ENCODE data around the gene C1orf53.
A peak's percentile ranks its signal among the peaks of the same experiment; 100 is the strongest.

C1orf53 gene

DNA sequence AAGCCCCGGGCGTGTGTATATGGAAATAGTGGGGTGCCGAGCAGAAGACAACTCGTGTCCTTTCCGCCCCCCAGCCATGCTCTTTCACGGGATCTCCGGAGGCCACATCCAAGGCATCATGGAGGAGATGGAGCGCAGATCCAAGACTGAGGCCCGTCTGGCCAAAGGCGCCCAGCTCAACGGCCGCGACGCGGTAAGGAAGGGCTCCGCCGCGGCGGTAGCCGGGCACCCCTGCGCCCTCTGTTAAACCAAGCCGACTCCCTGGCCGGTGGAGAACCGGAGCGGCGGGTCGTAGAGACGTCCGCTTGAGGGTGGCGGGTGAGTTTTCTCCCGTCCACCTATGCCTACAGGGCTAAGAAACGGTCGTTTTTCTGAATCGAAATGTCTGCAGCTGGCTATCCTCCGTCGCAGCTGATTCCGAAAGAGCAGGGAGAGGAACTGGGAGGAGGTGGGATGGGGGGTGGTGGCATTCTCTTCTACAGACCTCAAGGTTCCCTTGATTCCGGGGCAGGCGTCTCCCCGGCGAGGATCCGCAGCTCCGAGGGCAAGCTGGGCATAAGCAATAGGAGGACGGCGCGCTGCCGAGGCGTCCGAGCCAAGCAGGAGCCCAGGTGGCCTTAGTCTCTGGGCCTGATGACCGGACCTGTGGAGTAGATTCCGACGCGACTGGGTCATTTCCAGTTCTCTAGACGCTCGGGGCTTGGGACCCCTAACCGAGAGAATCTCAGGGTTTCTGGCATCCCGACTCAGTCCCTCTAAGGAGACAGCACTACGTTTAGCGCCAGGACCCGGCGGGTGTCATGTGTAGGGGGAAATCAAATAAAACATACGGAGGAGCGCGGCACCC is 15.6 kb downstream of the C1orf53 start:
- peak overlapping the region; percentile 60 for H3K4me3 ChIP-seq (ENCODE audit: low read depth, low read length)
- TF ChIP-seq, protein P1, sequence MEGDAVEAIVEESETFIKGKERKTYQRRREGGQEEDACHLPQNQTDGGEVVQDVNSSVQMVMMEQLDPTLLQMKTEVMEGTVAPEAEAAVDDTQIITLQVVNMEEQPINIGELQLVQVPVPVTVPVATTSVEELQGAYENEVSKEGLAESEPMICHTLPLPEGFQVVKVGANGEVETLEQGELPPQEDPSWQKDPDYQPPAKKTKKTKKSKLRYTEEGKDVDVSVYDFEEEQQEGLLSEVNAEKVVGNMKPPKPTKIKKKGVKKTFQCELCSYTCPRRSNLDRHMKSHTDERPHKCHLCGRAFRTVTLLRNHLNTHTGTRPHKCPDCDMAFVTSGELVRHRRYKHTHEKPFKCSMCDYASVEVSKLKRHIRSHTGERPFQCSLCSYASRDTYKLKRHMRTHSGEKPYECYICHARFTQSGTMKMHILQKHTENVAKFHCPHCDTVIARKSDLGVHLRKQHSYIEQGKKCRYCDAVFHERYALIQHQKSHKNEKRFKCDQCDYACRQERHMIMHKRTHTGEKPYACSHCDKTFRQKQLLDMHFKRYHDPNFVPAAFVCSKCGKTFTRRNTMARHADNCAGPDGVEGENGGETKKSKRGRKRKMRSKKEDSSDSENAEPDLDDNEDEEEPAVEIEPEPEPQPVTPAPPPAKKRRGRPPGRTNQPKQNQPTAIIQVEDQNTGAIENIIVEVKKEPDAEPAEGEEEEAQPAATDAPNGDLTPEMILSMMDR (IDR thresholded peaks at IDR 0.05; ENCODE audit: low read depth, low read length) = no peak
- DNase-seq (ENCODE audit: low read depth) = peak; percentile 59

DNA sequence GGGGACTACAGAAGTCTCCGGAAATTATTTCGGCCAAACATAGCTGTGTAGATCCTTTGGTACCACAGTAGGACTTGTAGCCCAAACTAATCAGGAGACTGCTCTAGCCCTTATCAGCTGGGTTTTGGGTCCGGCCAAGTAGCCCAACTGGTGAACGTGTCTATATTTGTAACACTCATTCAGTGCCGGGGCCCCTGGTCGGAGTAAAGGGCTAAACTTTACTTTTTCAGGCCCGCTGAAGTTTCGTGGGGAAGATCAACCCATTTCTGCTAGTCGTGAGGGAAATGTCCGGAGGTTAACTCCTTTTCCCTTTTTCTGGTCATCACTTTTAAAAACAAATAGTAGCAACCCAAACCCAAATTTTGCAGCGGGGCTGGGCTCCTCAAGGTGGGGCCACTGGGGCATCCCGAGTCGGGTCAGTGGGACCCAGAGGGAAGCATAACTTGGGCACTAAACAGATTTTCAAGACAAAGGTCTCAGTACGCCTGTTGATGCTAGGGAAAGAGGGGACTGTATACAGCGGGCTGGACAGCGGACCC is 16.4 kb downstream of the C1orf53 start:
- peak overlapping the region; percentile 60 for H3K4me3 ChIP-seq (ENCODE audit: low read depth, low read length)
- TF ChIP-seq, protein P1 (IDR thresholded peaks at IDR 0.05; ENCODE audit: low read depth, low read length) = no peak
- TF ChIP-seq, protein P2, sequence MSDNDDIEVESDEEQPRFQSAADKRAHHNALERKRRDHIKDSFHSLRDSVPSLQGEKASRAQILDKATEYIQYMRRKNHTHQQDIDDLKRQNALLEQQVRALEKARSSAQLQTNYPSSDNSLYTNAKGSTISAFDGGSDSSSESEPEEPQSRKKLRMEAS (IDR thresholded peaks at IDR 0.05; ENCODE audit: low read depth, low read length) = no peak
- TF ChIP-seq POLR2A (IDR thresholded peaks at IDR 0.05; ENCODE audit: extremely low read depth, insufficient read length) (no peak), MYC (IDR thresholded peaks at IDR 0.05; ENCODE audit: low read depth, low read length) (no peak)
- no peak for DNase-seq (ENCODE audit: low read depth)

- no peak overlapping the region for H3K4me3 ChIP-seq (ENCODE audit: low read depth, low read length)
- no peak for DNase-seq (ENCODE audit: low read depth)
- TF ChIP-seq POLR2A (IDR thresholded peaks at IDR 0.05; ENCODE audit: extremely low read depth, insufficient read length) = no peak
- no peak for TF ChIP-seq MYC (IDR thresholded peaks at IDR 0.05; ENCODE audit: low read depth, low read length)
- TF ChIP-seq, protein P2 (IDR thresholded peaks at IDR 0.05; ENCODE audit: low read depth, low read length) = no peak
- TF ChIP-seq, protein P1 (IDR thresholded peaks at IDR 0.05; ENCODE audit: low read depth, low read length) = no peak
Observed at GRCh38 chr1:197919346-197920066, 17.1 kb downstream of the C1orf53 start.

- TF ChIP-seq MYC (IDR thresholded peaks at IDR 0.05; ENCODE audit: low read depth, low read length) (no peak), POLR2A (IDR thresholded peaks at IDR 0.05; ENCODE audit: extremely low read depth, insufficient read length) (no peak)
- TF ChIP-seq, protein P2 (IDR thresholded peaks at IDR 0.05; ENCODE audit: low read depth, low read length) = no peak
- H3K4me3 ChIP-seq (ENCODE audit: low read depth, low read length) = no peak overlapping the region
- no peak for DNase-seq (ENCODE audit: low read depth)
Observed at GRCh38 chr1:197920067-197920396, 17.6 kb downstream of the C1orf53 start.

DNA sequence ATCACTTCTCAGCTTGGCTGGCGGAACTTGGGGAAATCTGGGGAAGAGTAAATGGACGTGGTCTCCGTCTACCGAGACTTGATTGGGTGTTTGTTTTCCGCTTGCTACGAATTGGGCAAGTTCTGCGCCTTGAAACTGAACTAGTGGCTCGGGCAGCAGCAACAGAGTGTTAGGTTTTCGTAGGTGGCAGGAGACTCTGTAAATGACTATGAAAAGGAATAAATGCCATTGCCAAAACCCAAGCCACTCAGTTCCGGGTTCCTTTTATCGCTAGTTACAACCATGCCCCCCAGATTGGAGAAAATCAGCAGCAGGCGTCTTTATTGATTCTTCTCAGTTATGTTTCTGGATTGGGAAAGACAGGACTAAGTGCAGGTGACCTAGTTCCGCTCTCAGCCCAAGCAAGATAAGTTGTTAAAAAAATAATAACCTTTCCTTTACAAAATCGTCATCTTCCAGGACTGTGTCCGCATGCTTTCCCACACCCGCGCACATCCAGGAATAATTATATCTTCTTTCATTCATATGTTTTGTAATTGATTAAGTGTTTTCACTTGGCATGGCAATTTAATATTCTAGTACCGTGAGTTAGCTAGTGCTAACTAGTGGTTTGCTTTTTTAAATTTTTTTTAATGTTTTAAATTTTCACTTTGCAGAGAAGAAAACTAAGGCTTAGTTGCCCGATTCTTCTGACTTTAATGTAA is 18.1 kb downstream of the C1orf53 start:
- no peak overlapping the region for H3K4me3 ChIP-seq (ENCODE audit: low read depth, low read length)
- DNase-seq (ENCODE audit: low read depth) = no peak
- TF ChIP-seq POLR2A (IDR thresholded peaks at IDR 0.05; ENCODE audit: extremely low read depth, insufficient read length) (no peak), MYC (IDR thresholded peaks at IDR 0.05; ENCODE audit: low read depth, low read length) (no peak)
- TF ChIP-seq, protein P2 (IDR thresholded peaks at IDR 0.05; ENCODE audit: low read depth, low read length) = no peak
- TF ChIP-seq, protein P1 (IDR thresholded peaks at IDR 0.05; ENCODE audit: low read depth, low read length) = no peak
